Measurements from ENCODE around the gene CCNA1.

The CCNA1 gene

GRCh38 chr13:36454121-36454520, 21.8 kb downstream of the CCNA1 start:
- DNase-seq, result no peak

- DNase-seq, result no peak
These were observed 22.7 kb downstream of the CCNA1 start for GRCh38 chr13:36454987-36455386.

- no peak for DNase-seq
These were observed 24.3 kb downstream of the CCNA1 start for GRCh38 chr13:36456577-36456976.

- DNase-seq, result no peak
These were observed 29.2 kb downstream of the CCNA1 start for GRCh38 chr13:36461506-36461905.

GRCh38 chr13:36475468-36475867, 43.2 kb downstream of the CCNA1 start:
- DNase-seq, result no peak

- no peak for DNase-seq
These were observed 44.4 kb downstream of the CCNA1 start for GRCh38 chr13:36476661-36477060.

GRCh38 chr13:36480726-36481427, 48.6 kb downstream of the CCNA1 start:
- no peak for DNase-seq

- no peak for DNase-seq
These were observed 57.8 kb downstream of the CCNA1 start for GRCh38 chr13:36490055-36490454.

Data from NCI-H2081 treated with DMSO at 0.1 percent for 48 hours (cell line).